NCI-H2196 (cell line): Measurements from ENCODE around the gene ZCCHC14.
"Not testable (repeated sequence)": the region's sequence is repeated elsewhere in the genome, so short reads cannot be mapped to it uniquely, and the experiment has no call there.

Source experiments
- DNase-seq: peaks from one replicate; lab custom pipeline; 2025; ENCODE audit not compliant: unreplicated experiment; lab: John Stamatoyannopoulos, UW

ZCCHC14 gene

DNA sequence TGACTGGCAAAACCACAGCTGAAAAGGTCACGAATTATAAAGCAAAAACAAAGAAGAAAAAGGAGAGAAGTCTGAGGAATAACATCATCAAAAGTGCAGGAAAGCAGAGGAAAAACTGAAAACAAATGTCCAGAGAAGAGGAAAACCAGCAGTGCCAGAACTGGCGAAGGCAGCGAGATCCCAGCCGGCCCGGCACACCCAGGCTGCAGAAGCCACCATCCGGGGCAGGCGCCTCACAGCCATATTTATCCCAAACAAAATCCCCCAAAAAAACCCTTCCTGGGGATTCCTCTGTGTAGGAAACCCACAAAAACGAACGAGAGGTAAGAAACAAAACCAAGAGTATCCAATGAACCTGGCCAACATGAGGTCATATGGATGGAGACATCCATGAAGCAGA is 10.6 kb downstream of the ZCCHC14 start:
- no peak for DNase-seq

DNA sequence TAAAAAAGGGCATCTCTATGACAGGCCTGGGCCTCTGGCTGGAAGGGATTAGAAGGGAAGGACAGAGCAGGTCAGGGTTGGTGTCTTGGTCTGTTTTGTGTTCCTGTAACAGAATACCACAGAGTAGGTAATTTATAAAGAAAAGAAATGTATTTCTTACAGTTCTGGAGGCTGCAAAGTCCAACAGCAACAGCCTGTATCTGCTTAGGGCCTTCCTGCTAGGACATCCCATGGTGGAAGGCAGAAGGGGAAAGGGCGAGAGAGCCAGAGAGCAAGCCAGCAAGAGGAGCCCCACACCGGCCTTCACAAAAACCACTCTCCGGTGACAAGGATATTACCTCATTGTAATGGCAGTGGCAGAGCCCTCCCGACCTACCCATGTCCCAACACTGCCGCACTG is 11.1 kb downstream of the ZCCHC14 start:
- DNase-seq = not testable (repeated sequence)

DNA sequence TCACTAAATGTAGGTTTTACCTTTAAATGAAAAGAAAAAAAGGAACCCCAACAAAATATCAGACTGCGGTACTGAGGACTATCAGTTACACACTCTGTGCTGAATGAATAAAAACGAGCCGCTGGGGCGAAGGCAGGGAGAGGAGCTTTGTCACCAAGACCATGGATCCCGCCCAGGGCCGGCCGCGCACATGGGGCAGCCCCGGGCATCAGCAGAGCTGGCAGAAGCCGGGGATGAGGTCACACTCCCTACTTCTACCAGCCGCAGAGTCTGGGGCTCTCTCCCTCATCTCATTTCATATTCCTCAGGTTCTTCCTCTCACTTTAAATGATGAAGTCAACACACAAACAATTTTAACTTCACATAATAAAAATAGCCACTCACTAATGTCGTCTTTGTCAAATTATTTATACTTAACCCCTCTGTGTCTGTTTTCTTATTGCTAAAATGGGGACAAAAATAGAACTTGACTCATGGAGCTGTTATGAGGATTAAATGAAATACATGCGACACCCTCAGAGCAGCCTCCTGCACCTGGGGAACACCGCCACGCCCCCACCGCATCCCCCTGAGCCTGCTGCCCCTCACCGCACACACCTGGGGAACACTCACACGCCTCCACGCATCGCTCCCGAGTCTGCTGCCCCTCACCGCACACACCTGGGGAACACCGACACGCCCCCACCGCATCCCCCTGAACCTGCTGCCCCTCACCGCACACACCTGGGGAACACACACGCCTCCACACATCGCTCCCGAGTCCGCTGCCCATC is 15.4 kb downstream of the ZCCHC14 start:
- DNase-seq = not testable (repeated sequence)

DNA sequence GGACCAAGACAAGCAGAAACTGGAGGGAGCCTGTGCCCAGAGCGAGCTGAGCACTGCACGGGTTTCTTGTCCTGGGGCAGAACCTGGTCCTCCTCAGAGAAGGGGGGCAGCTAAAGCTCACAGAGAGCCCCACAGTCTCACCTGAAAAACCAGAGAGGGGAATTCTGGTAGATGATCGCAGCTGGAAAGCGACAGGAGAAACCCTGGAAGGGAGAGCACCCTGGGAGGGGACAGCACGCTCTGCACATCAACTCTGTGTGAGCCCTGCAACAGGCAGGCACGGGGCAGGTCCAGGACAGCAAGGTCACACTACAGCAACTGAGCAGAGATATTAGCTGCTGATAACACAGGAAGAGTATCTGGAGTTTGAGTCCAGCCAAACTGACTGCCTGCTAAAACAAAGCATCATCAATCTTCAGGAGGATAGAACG is 18.2 kb downstream of the ZCCHC14 start:
- DNase-seq = no peak

DNA sequence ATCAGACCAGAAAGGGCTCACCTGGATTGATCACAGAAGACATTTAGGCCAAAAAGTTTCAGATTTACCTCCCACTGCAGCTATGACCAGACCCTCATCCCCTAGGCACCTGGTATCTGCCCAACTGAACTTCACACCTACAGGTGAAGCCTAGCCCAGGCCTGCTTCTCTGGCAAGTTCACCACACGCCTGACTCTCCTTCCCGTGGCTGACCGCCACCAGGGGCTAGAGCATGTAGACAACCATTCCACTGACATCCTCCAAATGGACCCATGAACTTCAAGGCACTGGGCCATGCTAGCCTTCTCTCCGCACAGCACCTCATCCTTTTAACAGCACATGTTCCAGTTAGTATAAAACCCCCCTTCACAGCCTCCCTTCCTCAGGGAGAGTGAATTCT is 18.8 kb downstream of the ZCCHC14 start:
- no peak for DNase-seq

DNA sequence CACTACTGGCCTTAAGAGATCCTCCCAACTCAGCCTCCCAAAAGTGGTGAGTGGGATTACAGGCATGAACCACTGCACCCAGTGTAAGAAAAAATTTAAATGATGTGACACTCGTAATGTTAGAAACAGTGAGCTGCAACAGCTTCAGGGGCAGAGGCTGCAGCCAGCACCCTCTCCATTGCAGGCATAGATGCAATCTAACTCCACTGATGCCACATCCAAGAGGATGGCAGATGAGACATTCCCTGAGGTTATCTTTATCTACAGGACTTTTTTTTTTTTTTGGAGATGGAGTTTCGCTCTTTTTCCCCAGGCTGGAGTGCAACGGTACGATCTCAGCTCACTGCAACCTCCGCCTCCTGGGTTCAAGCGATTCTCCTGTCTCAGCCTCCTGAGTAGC is 19.9 kb downstream of the ZCCHC14 start:
- DNase-seq = no peak

DNA sequence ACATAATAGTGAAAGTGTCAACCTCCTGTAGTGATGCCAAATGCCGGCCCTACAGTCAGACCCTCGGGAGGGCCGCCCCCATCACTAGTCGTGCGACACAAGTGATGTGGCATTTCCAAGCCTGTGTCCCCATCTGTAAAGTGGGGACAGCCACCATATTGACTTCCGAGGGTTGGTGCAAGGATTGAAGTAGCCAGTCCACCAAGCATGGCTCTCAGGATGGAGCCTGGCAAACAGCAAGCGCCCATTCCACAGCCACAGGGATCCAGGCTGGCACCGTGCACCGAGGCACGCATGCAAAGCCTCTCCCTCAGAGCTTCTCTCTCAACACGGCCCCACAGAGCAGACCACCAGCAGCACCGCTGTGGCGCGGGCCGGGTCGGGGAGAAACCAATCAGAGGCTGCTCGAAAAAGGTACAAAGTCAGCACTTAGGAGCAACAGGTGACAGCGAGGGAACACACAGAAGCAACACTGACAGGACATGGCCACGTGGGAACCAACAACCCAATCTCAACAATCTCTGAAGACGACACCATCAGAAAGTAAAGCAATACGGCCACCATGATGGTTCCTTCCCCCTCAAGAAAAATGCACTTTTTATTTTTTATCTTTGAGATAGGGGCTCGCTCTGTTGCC is 20.6 kb downstream of the ZCCHC14 start:
- DNase-seq = no peak

DNA sequence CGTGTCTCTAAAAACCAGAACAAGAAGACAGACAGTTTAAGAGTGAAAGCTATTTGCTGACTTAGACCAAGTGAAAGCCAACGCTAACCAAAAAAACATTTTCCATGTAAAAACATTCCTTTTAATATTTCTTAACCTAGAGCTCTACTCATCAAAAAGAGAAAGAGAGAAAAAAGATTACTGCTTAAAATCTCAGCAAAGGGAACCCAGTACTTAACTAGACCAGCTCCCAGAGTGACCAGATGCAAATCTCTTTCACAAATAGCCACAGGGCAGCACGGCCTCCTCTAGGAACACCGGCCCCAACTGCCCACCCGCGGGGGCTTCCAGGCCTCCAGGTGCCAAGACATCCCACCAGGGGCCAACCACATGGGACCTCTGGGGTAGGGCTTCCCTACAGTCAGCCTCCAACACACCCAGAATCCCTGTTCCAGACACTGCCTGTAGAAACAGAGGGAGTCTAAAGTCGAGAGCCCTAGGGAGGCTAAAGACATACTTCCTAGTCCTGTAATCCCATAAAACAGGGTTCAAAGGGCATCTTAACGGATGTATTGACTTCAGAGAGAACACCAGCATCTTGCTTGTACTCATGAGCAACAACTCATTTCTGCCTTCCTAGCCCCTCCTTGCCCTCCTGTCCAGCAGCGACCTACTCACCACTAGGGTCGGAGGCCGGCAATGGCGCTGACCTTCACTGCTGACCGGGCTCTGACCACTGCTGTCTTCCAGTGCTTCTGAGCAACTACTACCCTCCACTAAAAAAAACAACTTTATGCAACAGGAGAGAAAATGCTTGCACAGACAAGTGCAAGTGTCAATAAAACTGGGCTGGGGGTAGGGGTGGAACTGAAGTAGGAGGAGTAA is 21.3 kb downstream of the ZCCHC14 start:
- no peak for DNase-seq

DNA sequence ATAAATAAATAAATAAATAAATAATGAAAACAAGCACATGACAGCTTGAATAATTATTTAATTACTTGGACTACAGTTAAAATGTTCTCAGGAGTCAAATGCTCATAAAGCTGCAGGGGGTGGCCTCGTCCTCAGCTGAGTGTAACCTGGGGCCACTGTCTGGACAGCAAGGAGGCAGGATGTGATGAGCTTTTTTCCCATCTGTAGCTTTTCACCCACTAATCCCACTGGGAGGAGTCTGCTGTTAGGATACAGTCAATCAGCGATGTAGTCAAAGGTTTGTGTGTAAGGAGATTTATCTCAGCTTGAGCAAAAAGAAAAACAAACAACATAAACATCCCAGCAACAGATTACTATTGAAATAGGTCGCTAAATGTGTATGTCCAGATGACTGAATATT is 22.5 kb downstream of the ZCCHC14 start:
- DNase-seq = no peak

DNA sequence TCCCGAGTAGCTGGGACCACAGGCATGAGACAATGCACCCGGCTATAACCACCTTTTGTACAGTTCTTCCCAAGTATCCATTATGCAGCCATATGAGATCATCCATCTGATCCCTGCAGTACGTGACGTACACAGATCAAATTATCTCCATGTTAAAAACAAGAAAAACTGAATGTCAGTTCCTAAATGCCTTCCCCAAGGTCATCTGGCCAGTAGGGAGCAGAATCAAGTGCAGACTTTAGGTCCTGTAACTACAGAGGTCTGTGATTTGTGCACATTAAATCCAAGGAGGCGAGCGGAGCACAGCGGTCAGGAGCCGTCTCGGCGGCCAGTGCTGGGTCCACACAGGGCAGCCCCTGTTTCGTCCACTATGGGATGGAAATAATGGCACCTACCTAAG is 23.7 kb downstream of the ZCCHC14 start:
- no peak for DNase-seq

DNA sequence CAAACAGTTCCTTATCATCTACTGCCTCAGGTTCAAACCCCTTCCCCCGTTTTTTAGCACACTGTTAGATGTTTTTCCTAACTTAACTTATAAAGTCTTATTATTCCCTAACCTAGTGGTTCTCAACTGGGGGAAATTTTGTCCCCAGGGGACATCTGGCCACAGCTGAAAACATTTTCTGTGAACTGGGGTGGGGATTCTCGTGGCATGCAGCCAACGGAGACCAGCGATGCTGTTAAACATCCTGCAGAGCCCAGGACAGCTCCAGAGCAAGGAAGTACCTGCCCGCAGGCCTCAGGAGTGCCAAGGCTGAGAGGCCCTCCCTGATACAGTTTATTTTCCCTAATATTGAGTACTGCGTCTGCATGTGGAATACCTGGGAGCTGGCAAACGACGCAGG is 24.3 kb downstream of the ZCCHC14 start:
- DNase-seq = no peak

DNA sequence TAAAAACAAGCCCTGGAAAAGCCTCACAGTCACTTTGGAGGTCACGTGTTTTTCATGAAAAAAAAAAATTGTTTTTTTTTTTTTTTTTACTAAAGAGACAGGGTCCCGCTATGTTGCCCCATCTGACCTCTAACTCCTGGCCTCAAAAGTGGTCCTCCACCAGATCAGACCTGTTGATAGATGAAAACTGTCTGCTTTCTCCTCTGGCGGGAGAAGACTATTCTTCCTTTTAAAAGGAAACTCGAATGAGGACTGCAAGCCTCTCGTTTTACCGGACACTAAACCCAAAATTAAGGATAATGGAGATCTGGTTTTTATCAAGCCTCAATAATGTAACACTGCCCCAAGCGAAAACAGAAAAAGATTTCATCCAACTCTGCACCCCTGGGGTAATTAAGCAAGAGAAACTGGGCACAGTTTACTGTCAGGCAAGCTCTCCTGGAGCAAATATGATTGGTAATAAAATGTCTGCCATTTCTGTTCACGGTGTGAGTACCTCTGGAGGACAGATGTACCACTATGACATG is 25.8 kb downstream of the ZCCHC14 start:
- DNase-seq = no peak

DNA sequence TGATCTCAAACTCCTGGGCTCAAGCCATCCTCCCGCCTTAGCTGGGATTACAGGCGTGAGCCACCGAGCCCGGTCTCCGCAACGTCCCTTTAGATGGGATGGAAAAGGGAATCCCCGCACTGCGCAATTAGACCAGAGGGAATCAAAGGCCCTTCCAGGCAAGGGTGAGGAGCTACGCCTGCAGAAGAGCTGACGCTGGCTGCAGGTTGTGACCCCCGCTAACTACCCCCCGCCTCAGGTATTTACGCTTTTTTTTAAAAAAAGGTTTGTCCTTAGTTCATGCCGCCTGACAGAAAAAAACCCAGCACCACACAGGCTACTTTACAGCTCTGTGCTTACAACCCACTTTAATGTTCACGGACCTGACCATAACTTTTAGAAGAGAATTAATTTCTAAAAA is 26.9 kb downstream of the ZCCHC14 start:
- DNase-seq = no peak

DNA sequence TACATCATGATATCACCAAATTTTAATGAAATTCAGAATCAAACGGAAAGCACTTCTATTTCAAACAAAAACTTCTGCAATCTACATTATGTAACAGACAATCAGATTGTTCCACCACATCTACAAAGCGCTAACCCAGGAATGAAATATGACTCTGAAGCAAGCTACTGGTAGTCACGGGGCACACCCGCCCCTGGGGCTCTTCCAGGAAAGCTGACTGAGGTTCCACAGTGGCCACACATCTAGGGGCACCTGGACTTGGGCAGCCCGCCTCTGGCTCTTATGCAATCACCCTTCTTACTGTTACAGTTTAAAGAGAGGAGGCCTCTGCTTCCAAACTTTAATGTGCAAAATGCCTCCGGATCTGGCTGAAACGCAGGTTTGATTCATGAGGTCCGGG is 27.5 kb downstream of the ZCCHC14 start:
- peak; percentile 1 for DNase-seq

DNA sequence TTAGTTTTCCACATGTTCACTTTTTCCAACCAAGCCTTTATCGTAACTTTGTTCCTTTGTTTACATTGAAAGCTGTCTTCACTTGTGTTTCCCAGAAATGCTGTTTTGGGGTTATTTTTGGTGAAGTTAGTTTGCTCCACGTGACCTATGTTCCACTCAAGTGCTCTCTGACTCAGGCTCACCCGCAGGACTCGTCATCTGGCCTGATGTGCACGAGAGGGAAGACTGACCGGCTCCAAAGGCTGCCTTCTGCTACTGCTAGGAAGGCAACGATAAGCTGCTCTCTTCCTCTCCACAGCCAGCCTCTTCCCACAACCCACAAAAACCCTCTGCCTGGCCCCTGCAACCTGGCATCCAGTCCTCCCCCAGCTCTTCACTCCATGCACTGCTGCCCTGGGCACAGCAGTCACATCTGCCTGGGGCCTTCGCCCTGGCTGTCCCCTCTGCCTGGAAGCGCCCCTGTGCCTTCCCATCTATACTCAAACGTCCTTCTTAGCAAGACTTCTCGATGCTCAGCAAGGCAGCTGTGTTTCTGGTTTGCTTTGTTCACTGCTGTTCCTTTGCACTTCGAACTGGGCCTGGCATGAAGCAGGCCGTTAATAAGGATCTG is 28.0 kb downstream of the ZCCHC14 start:
- DNase-seq = no peak

DNA sequence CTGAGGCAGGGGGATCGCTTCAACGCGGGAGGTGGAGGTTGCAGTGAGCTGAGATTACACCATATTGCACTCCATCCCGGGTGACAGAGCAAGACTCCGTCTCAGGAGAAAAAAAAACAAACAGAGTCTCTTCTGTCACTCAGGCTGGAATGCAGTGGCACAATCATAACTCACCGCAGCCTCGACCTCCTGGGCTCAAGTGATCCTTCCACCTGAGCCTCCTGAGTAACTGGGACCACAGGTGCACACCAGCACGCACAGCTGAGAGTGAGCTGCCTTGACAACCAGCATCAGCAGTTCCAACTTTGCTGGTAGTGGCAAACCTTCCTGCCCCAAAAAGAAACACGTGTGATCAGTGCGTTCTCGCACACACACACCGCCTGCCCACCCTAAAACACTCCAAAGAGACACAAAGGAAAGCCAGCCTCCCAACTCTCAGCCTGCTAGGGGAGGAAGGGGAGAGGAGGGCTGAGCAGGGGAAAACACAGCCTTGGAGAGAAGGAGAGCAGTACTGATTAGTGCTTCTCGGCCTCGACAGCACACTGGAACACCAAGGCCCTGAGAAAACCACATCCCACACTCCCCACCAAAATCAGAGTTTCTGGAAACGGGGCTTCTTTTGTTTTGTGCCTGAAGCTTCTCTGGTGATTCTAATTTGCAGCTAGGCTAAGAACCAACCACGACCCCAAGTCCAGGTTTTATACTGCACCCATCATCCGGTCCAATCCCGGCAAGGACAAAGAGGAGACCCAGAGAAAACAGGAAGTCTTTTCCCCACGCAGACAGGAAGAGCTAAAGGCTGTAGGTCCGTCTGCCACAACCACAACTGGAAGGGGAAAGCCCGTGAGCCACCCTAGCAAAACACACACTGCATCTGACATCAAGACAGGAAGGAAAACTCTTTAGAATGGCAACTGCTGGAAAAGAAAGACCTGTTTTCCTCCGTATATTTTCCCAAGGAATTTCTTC is 28.8 kb downstream of the ZCCHC14 start:
- no peak for DNase-seq

DNA sequence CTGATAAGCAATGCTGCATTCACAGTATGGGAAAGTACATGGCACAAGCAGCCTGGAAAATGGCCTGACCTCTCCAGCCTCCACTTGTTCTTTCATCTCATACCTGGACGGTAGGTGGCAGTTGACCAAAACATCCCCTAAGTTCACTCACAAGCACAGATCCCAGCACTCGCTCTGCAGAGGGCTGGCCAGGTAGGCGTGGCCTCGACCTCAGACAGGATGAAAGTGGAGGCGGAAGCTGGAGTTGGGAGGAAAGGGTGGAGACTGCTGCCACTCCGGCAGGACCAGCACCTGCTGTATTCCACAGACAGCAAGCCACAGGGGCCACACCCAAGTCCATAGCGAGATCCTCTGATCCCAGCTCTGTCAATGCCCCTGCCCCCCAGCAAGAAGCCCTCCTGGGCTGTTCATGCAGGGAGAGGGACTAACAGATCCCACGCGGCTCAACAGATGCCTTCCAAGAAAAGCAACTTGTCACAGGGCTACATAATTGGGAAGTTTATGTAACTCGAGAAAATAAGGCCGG is 31.3 kb downstream of the ZCCHC14 start:
- peak; percentile 84 for DNase-seq

DNA sequence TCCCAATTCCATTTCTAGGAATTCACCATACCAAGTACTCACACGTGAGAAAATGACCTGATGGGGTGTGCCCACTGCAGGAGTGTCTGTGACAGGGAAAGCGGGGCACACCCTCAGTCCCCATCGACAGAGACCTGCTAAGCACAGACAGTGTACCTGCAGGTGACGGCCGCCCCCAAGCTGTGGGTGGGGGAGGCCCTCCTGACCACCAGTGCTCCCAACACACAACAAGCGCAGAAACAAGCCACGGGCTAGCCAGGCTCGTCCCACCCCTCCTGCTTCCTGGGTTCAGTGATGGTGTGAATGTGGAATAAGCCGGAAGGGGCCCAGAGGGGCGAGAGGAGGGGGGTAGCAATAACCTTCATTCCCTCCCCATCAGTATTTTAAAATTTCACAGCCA is 31.9 kb downstream of the ZCCHC14 start:
- no peak for DNase-seq

DNA sequence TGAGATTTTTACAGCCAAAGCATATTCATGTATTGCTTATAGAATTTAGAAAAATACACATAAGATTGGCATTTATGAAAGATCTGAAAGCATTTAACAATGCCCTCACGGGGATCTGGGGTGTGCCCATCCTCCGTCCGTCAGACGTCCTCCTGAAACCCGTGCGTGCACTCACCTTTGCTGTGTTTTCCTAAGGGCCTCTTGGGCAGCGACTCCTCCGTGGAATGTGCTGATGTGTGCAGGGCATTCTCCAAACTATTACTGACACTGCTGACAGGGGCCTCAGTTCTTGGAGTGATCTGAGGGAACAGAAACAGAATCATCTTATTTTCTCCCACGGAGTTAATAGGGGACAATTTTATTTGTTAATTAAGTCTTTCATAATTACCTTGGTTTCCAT is 33.0 kb downstream of the ZCCHC14 start:
- no peak for DNase-seq

DNA sequence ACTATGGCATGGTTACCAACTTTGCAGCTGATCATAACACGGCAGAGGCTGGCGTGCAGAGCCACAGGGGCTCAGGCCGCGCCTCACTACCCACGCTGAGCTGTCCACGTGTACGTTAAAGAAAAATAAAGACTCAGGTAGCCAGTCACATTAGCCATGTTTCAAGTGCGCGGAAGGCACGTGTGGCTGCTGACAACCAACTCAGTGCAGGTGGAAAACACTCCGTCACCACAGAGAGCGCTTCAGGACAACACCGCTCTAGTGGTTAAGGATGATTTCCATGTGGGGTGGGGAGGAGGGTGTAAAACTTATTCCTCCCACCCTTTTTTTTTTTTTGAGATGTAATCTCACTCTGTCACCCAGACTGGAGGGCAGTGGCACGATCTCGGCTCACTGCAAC is 33.8 kb downstream of the ZCCHC14 start:
- DNase-seq = no peak
